SK-N-SH treated with all-trans-retinoic acid at 6 μM for 48 hours (cell line): ENCODE measurements around the gene B3GAT1.

ENCODE experiments used
- ARNTL ChIP-seq: fragments of 450-650 bp; formaldehyde crosslinking; IDR thresholded peaks from 2 replicates; pipeline ENCODE4 v1.5.0; 2020; ENCODE audit warnings: low read depth, mild to moderate bottlenecking, moderate library complexity, borderline replicate concordance
- CREB5 ChIP-seq: fragments of 250-450 bp; sonication (Bioruptor Pico); IDR thresholded peaks from 2 replicates; pipeline ENCODE4 v1.5.1; 2020; ENCODE audit warnings: low read depth, mild to moderate bottlenecking, moderate library complexity
- CSDC2 ChIP-seq: fragments of 250-450 bp; sonication (Bioruptor Pico); IDR thresholded peaks from 2 replicates; pipeline ENCODE4 v1.5.0; 2020; ENCODE audit warnings: mild to moderate bottlenecking, moderate library complexity
- PATZ1 ChIP-seq: fragments of 250-450 bp; sonication (Bioruptor Pico); IDR thresholded peaks from 2 replicates; pipeline ENCODE4 v1.8.0; 2020; ENCODE audit warnings: mild to moderate bottlenecking, moderate library complexity, borderline replicate concordance
- RARB ChIP-seq: fragments of 250-450 bp; sonication (Bioruptor Pico); IDR thresholded peaks from 2 replicates; pipeline ENCODE4 v1.8.0; 2021; ENCODE audit warnings: mild to moderate bottlenecking, moderate library complexity
- SNAI2 ChIP-seq: fragments of 250-450 bp; sonication (Bioruptor Pico); IDR thresholded peaks from 2 replicates; pipeline ENCODE4 v1.5.0; 2020; ENCODE audit warnings: mild to moderate bottlenecking, moderate library complexity
- ZNF70 ChIP-seq: fragments of 450-650 bp; formaldehyde crosslinking; IDR thresholded peaks from 2 replicates; pipeline ENCODE4 v1.5.0; 2020; ENCODE audit warnings: mild to moderate bottlenecking, moderate library complexity

- TF ChIP-seq PATZ1 (CRISPR knock-in tag) (no peak), SNAI2 (CRISPR knock-in tag) (no peak), ZNF70 (CRISPR knock-in tag) (no peak), CREB5 (CRISPR knock-in tag) (no peak), ARNTL (no peak), RARB (CRISPR knock-in tag) (no peak), CSDC2 (CRISPR knock-in tag) (no peak)
Measured at GRCh38 chr11:134417871-134418840, 6.1 kb upstream of the B3GAT1 start.
